Heart left ventricle (tissue), 16 donors: ENCODE results near the gene ELF3. TPM values are rescaled to one million over a fixed set of nuclear protein-coding genes. Genes with fewer than 3 reads are reported as not detected.

Source experiments
- ATAC-seq, 4 donors: fragments of 200-7000 bp; cut with Tn5 transposase; one replicate each; pipeline ENCODE4 v1.9.1; 2020 to 2022; ENCODE audit warnings: moderate library complexity in 4 of 4, mild to moderate bottlenecking in 3 of 4, moderate number of reproducible peaks in 1 of 4
- DNase-seq, 5 donors: peaks; one replicate each; pipeline ENCODE4 v3.0.0-alpha.2; 2020
- H3K27ac ChIP-seq, 12 donors: fragments of 200-600 bp; sonication (generic) in 4 of 12; one replicate each; pipeline versions ENCODE4 v1.5.0 to v1.8.0; 2016 to 2022; ENCODE audit warnings: mild to moderate bottlenecking in 2 of 12
- H3K27me3 ChIP-seq, 9 donors: fragments of 200-600 bp; sonication (generic) in 2 of 9; one replicate each; pipeline versions ENCODE4 v1.5.1 to v1.8.0; 2016 to 2022; ENCODE audit warnings: mild to moderate bottlenecking in 3 of 9
- H3K36me3 ChIP-seq, 9 donors: fragments of 200-600 bp; sonication (generic) in 2 of 9; one replicate each; pipeline versions ENCODE4 v1.5.0 to v1.8.0; 2018 to 2022; ENCODE audit warnings: mild to moderate bottlenecking in 2 of 9
- H3K4me1 ChIP-seq, 12 donors: fragments of 200-600 bp; sonication (generic) in 4 of 12; one replicate each; pipeline versions ENCODE4 v1.5.0 to v1.8.0; 2016 to 2022; ENCODE audit warnings: mild to moderate bottlenecking in 3 of 12
- H3K4me3 ChIP-seq, 12 donors: fragments of 200-600 bp; sonication (generic) in 4 of 12; one replicate each; pipeline versions ENCODE4 v1.5.0 to v1.8.0; 2017 to 2022; ENCODE audit warnings: mild to moderate bottlenecking in 9 of 12, moderate library complexity in 4 of 12
- H3K9me3 ChIP-seq, 12 donors: fragments of 200-600 bp; sonication (generic) in 4 of 12; one replicate each; pipeline versions ENCODE4 v1.5.0 to v1.8.0; 2016 to 2022; ENCODE audit warnings: mild to moderate bottlenecking in 1 of 12
- CTCF ChIP-seq, 12 donors: fragments of 200-600 bp; sonication (generic) in 4 of 12; IDR thresholded peaks; one replicate each; pipeline versions ENCODE4 v1.5.0 to v1.8.0; 2018 to 2022; ENCODE audit warnings: antibody characterized with exemption in 12 of 12, mild to moderate bottlenecking in 5 of 12
- POLR2A ChIP-seq, 2 donors: fragments of 450-650 bp; IDR thresholded peaks; one replicate each; pipeline ENCODE4 v1.6.1; 2017; ENCODE audit warnings: antibody characterized with exemption in 2 of 2, mild to moderate bottlenecking in 2 of 2, moderate library complexity in 2 of 2
- WGBS, 4 donors: extraction: QIAGEN DNeasy Blood & Tissue Kit in 2 of 4; methylation state at CpG; one replicate each; pipeline versions ENCODE4 v1.1.5 to v1.1.7; 2013 to 2018; 5-methylcytosine and 5-hydroxymethylcytosine counted together
- intact Hi-C, 10 donors: fragments of 100-400 bp; cut with DNase I; formaldehyde crosslinking; loops; one replicate each; pipeline versions ENCODE4 v1.11.1 to v1.14.2; 2022
- polyA plus RNA-seq, 2 donors: library from polyadenylated mRNA; stranded (reverse); fragments of 200-250 nt; gene quantifications; one replicate each; pipeline ENCODE4 v1.2.3, GENCODE V29; 2013
- total RNA-seq, 9 donors: library from RNA; depleted of rRNA in 2 of 9; stranded (reverse); fragments of >200 nt in 2 of 9; fragmentation: NEBNext Ultra II Directional in 3 of 9; extraction: Animal tissue kit (Norgen Biotek cat#: 25700) in 3 of 9; gene quantifications; one replicate each; pipeline versions ENCODE4 v1.1.0 to v1.2.4, GENCODE V29; 2016 to 2023
- donor health status: ischemic (EF 13 %, LVEDD 7.1; RV severe dilation, severe dysfunction).
- donor health status: healthy with polysubstance abuse.
- donor health status: DM: no; HTN: yes; CAD: no.
- donor health status: DM: no; HTN: no; CAD: no.
- donor health status: ischemic (EF 25% LVEDD 6.9; RV normal size, moderate dysfunction).
- donor health status: ischemic (EF 25% LVEDD 5.7; RV mildly dilated, moderate dysfunction).
- donor health status: healthy.
- donor health status: DM: yes; HTN: yes; CAD: no.
- donor health status: ischemic (EF 35%, LVEDD 5.7; RV mildly dilated, moderate dysfunction).
- donor health status: nonischemic (EF 11% LVEDD 7.7; RV severe dilation, severe dysfunction).
- donor health status: DM: yes; HTN: yes; CAD: no.
- donor health status: PGD.
- donor health status: ischemic (EF 29% LVEDD 5.4; RV normal size, mild dysfunction).
- donor health status: nonischemic (EF 23%, LVEDD 6.1; RV moderate dilation, normal function).

The ELF3 gene
- total and polyA plus RNA-seq, 11 donors: 0.15 to 42.5 (median 0.69) TPM; not detected in 2

GRCh38 chr1:201982623-201983379 is 27.6 kb upstream of the ELF3 start, which contains the start of gene RNPEP:
RNPEP (plus strand) TSS chr1:201982648; CDS start chr1:201982667, 19 bp downstream.
- Histone ChIP-seq H3K4me3 (peak within 1 kb of the TSS; percentile 75 to 100 (median 96)), H3K36me3 (peaks cover 0 to 5% (median 0%) of the 10 kb centered on the region in 9 donors), H3K27me3 (no peaks in the 10 kb centered on the region), H3K9me3 (no peaks in the 10 kb centered on the region), H3K27ac (peak within 1 kb of the TSS; percentile 43 to 98 (median 94)), H3K4me1 (peaks cover 0 to 39% (median 16%) of the 10 kb centered on the region in 12 donors)
- intact Hi-C loops: loop anchor here in 3 of 10 donors (2.0 to 10.0 kb wide), 3 partner anchors 28 to 448 kb away; partner anchors contain the start of genes NAV1 (in 1 of the 3) and TIMM17A (in 1 of the 3)
- TF ChIP-seq CTCF (IDR thresholded peaks at IDR 0.05): peak in 4 of 12 donors; percentile 4 to 18 (median 10)
- TF ChIP-seq POLR2A (IDR thresholded peaks at IDR 0.05): peak; percentile 33 to 70
- DNase-seq (peak; percentile 81 to 85 (median 83)), ATAC-seq (peak; percentile 65 to 92 (median 88))
- WGBS, 4 donors: 0 to 1% (median 0%) methylated on average over 33 to 80 of the region's 80 CpGs

GRCh38 chr1:201983380-201983805 is 27.0 kb upstream of the ELF3 start:
- ATAC-seq (no peak), DNase-seq (no peak)
- Histone ChIP-seq H3K27me3 (no peaks in the 10 kb centered on the region), H3K27ac (peak overlapping the region; percentile 43 to 98 (median 94)), H3K9me3 (no peaks in the 10 kb centered on the region), H3K4me3 (peak overlapping the region; percentile 75 to 100 (median 96)), H3K36me3 (peaks cover 0 to 11% (median 0%) of the 10 kb centered on the region in 9 donors), H3K4me1 (peaks cover 0 to 39% (median 16%) of the 10 kb centered on the region in 12 donors)
- intact Hi-C loops: loop anchor here in 3 of 10 donors (2.0 to 10.0 kb wide), 3 partner anchors 29 to 449 kb away; partner anchors contain the start of genes NAV1 (in 1 of the 3) and TIMM17A (in 1 of the 3)
- 12 to 16% (median 14%) methylated on average over 11 of the region's 11 CpGs for WGBS, 4 donors
- TF ChIP-seq POLR2A (IDR thresholded peaks at IDR 0.05) (no peak), CTCF (IDR thresholded peaks at IDR 0.05) (no peak)

GRCh38 chr1:201984446-201984845 is 25.9 kb upstream of the ELF3 start:
- H3K4me3 ChIP-seq: no peak overlapping the region
- TF ChIP-seq CTCF (IDR thresholded peaks at IDR 0.05) (no peak), POLR2A (IDR thresholded peaks at IDR 0.05) (no peak)
- ATAC-seq: no peak
- H3K36me3 ChIP-seq: peaks cover 0 to 20% (median 10%) of the 10 kb centered on the region in 9 donors
- H3K4me1 ChIP-seq: peaks cover 0 to 39% (median 17%) of the 10 kb centered on the region in 12 donors
- H3K9me3 ChIP-seq: no peaks in the 10 kb centered on the region
- intact Hi-C loops: loop anchor here in 2 of 10 donors (10.0 kb wide), 2 partner anchors 280 to 450 kb away; partner anchors contain the start of gene NAV1 (in 1 of the 2)
- no peaks in the 10 kb centered on the region for H3K27me3 ChIP-seq
- WGBS, 4 donors: 95 to 98% (median 96%) methylated on average over 3 of the region's 3 CpGs
- no peak overlapping the region for H3K27ac ChIP-seq
- DNase-seq: no peak

GRCh38 chr1:201985355-201985754 is 25.0 kb upstream of the ELF3 start:
- peak overlapping the region in 1 of 12 donors; percentile 24 for H3K27ac ChIP-seq
- WGBS, 4 donors: 70 to 97% (median 88%) methylated on average over 2 of the region's 2 CpGs
- ATAC-seq: no peak
- H3K36me3 ChIP-seq: peaks cover 0 to 29% (median 19%) of the 10 kb centered on the region in 9 donors
- H3K9me3 ChIP-seq: no peaks in the 10 kb centered on the region
- no peaks in the 10 kb centered on the region for H3K27me3 ChIP-seq
- DNase-seq: no peak
- no peak overlapping the region for H3K4me3 ChIP-seq
- intact Hi-C loops: loop anchor here in 2 of 10 donors (10.0 kb wide), 2 partner anchors 281 to 451 kb away; partner anchors contain the start of gene NAV1 (in 1 of the 2)
- peaks cover 0 to 48% (median 21%) of the 10 kb centered on the region in 12 donors for H3K4me1 ChIP-seq
- TF ChIP-seq POLR2A (IDR thresholded peaks at IDR 0.05) (no peak), CTCF (IDR thresholded peaks at IDR 0.05) (no peak)
